ENCODE results near the gene CEBPG.

Gene CEBPG

GRCh38 chr19:33373453-33374235 lies at the start of gene CEBPG:
Gene CEBPG, plus strand, starts transcription at chr19:33373709. Its CDS starts 5,531 bp downstream, at chr19:33379240.
- H3K36me3 ChIP-seq, result peaks cover 22% of the 10 kb centered on the region
- peak; percentile 87 for TF ChIP-seq Cebpa-rat (IDR thresholded peaks at IDR 0.05)
- H3K4me1 ChIP-seq, result peaks cover 48% of the 10 kb centered on the region
- H3K4me3 ChIP-seq, result peak within 1 kb of the TSS; percentile 93
- H4K20me1 ChIP-seq, result peaks cover 47% of the 10 kb centered on the region
- H3K9me3 ChIP-seq, result no peaks in the 10 kb centered on the region
- H3K27ac ChIP-seq, result peak within 1 kb of the TSS; percentile 100
- H3K9ac ChIP-seq, result peak within 1 kb of the TSS; percentile 99
- H3K4me2 ChIP-seq, result peak within 1 kb of the TSS; percentile 94
- no peaks in the 10 kb centered on the region for H3K27me3 ChIP-seq

GRCh38 chr19:33324628-33325027 lies 48.9 kb upstream of the CEBPG start:
- no peak overlapping the region for H3K9ac ChIP-seq
- TF ChIP-seq Cebpa-rat (IDR thresholded peaks at IDR 0.05), result no peak
- no peaks in the 10 kb centered on the region for H3K27me3 ChIP-seq
- no peaks in the 10 kb centered on the region for H3K36me3 ChIP-seq
- H3K4me2 ChIP-seq, result no peak overlapping the region
- no peaks in the 10 kb centered on the region for H4K20me1 ChIP-seq
- H3K27ac ChIP-seq, result no peak overlapping the region
- peaks cover 14% of the 10 kb centered on the region for H3K9me3 ChIP-seq
- H3K4me1 ChIP-seq, result no peaks in the 10 kb centered on the region
- H3K4me3 ChIP-seq, result no peak overlapping the region

GRCh38 chr19:33325920-33326319 lies 47.6 kb upstream of the CEBPG start:
- no peak for TF ChIP-seq Cebpa-rat (IDR thresholded peaks at IDR 0.05)
- H3K27ac ChIP-seq, result no peak overlapping the region

GRCh38 chr19:33329060-33329459 lies 44.4 kb upstream of the CEBPG start:
- no peaks in the 10 kb centered on the region for H3K27me3 ChIP-seq
- H4K20me1 ChIP-seq, result no peaks in the 10 kb centered on the region
- H3K4me3 ChIP-seq, result no peak overlapping the region
- no peak overlapping the region for H3K9ac ChIP-seq
- H3K4me1 ChIP-seq, result no peaks in the 10 kb centered on the region
- TF ChIP-seq Cebpa-rat (IDR thresholded peaks at IDR 0.05), result no peak
- H3K4me2 ChIP-seq, result no peak overlapping the region
- H3K36me3 ChIP-seq, result no peaks in the 10 kb centered on the region
- no peak overlapping the region for H3K27ac ChIP-seq
- no peaks in the 10 kb centered on the region for H3K9me3 ChIP-seq

More at GRCh38 chr19:33325920-33326319, 47.6 kb upstream of the CEBPG start:
- Histone ChIP-seq H3K4me3 (no peak overlapping the region), H3K4me1 (no peaks in the 10 kb centered on the region), H3K36me3 (no peaks in the 10 kb centered on the region), H3K27me3 (no peaks in the 10 kb centered on the region), H3K9ac (no peak overlapping the region), H4K20me1 (no peaks in the 10 kb centered on the region), H3K9me3 (peaks cover 10% of the 10 kb centered on the region), H3K4me2 (no peak overlapping the region)

GRCh38 chr19:33329736-33330135 lies 43.8 kb upstream of the CEBPG start:
- Histone ChIP-seq H3K4me2 (no peak overlapping the region), H3K27me3 (no peaks in the 10 kb centered on the region)

GRCh38 chr19:33332248-33332647 lies 41.3 kb upstream of the CEBPG start:
- H3K27me3 ChIP-seq, result no peaks in the 10 kb centered on the region
- H3K4me1 ChIP-seq, result no peaks in the 10 kb centered on the region
- H3K27ac ChIP-seq, result no peak overlapping the region
- no peaks in the 10 kb centered on the region for H4K20me1 ChIP-seq
- no peak for TF ChIP-seq Cebpa-rat (IDR thresholded peaks at IDR 0.05)
- no peaks in the 10 kb centered on the region for H3K9me3 ChIP-seq
- no peak overlapping the region for H3K9ac ChIP-seq
- no peaks in the 10 kb centered on the region for H3K36me3 ChIP-seq
- no peak overlapping the region for H3K4me3 ChIP-seq
- H3K4me2 ChIP-seq, result no peak overlapping the region

More at GRCh38 chr19:33329736-33330135, 43.8 kb upstream of the CEBPG start:
- no peak overlapping the region for H3K27ac ChIP-seq
- H3K9ac ChIP-seq, result no peak overlapping the region
- no peaks in the 10 kb centered on the region for H4K20me1 ChIP-seq
- no peaks in the 10 kb centered on the region for H3K4me1 ChIP-seq
- no peaks in the 10 kb centered on the region for H3K36me3 ChIP-seq
- no peak overlapping the region for H3K4me3 ChIP-seq
- TF ChIP-seq Cebpa-rat (IDR thresholded peaks at IDR 0.05), result no peak
- no peaks in the 10 kb centered on the region for H3K9me3 ChIP-seq

GRCh38 chr19:33333151-33333550 lies 40.4 kb upstream of the CEBPG start:
- Histone ChIP-seq H3K4me3 (no peak overlapping the region), H3K9me3 (no peaks in the 10 kb centered on the region), H3K27me3 (no peaks in the 10 kb centered on the region), H3K4me2 (no peak overlapping the region), H3K27ac (no peak overlapping the region), H4K20me1 (no peaks in the 10 kb centered on the region), H3K36me3 (no peaks in the 10 kb centered on the region), H3K4me1 (no peaks in the 10 kb centered on the region), H3K9ac (no peak overlapping the region)
- no peak for TF ChIP-seq Cebpa-rat (IDR thresholded peaks at IDR 0.05)

GRCh38 chr19:33333642-33334041 lies 39.9 kb upstream of the CEBPG start:
- no peak for TF ChIP-seq Cebpa-rat (IDR thresholded peaks at IDR 0.05)
- no peaks in the 10 kb centered on the region for H4K20me1 ChIP-seq
- no peak overlapping the region for H3K4me3 ChIP-seq
- H3K4me1 ChIP-seq, result no peaks in the 10 kb centered on the region
- H3K36me3 ChIP-seq, result no peaks in the 10 kb centered on the region
- H3K27ac ChIP-seq, result no peak overlapping the region
- no peak overlapping the region for H3K4me2 ChIP-seq
- H3K9me3 ChIP-seq, result no peaks in the 10 kb centered on the region
- H3K9ac ChIP-seq, result no peak overlapping the region
- no peaks in the 10 kb centered on the region for H3K27me3 ChIP-seq

GRCh38 chr19:33334271-33334670 lies 39.2 kb upstream of the CEBPG start:
- Histone ChIP-seq H3K27ac (no peak overlapping the region), H4K20me1 (no peaks in the 10 kb centered on the region), H3K4me1 (no peaks in the 10 kb centered on the region), H3K36me3 (no peaks in the 10 kb centered on the region), H3K27me3 (no peaks in the 10 kb centered on the region), H3K9ac (no peak overlapping the region), H3K9me3 (no peaks in the 10 kb centered on the region), H3K4me2 (no peak overlapping the region), H3K4me3 (no peak overlapping the region)
- no peak for TF ChIP-seq Cebpa-rat (IDR thresholded peaks at IDR 0.05)

GRCh38 chr19:33335446-33335845 lies 38.1 kb upstream of the CEBPG start:
- Histone ChIP-seq H3K9ac (no peak overlapping the region), H3K27ac (no peak overlapping the region), H3K4me3 (no peak overlapping the region), H3K36me3 (no peaks in the 10 kb centered on the region), H3K9me3 (no peaks in the 10 kb centered on the region), H3K4me2 (no peak overlapping the region), H4K20me1 (no peaks in the 10 kb centered on the region), H3K27me3 (no peaks in the 10 kb centered on the region), H3K4me1 (no peaks in the 10 kb centered on the region)
- TF ChIP-seq Cebpa-rat (IDR thresholded peaks at IDR 0.05), result no peak

Measured in BLaER1 (cell line).